Thoracic aorta (tissue), 2 donors: ENCODE results near the gene MS4A10. TPM values are rescaled to one million over a fixed set of nuclear protein-coding genes. Genes with fewer than 3 reads are reported as not detected.
"Not testable (repeated sequence)": the region's sequence is repeated elsewhere in the genome, so short reads cannot be mapped to it uniquely, and the experiment has no call there.

Source experiments
- ATAC-seq: fragments of 150-250 bp; one replicate; pipeline ENCODE4 v1.8.0; 2017; ENCODE audit warnings: low read depth; ENCODE audit not compliant: insufficient number of reproducible peaks, low FRiP score
- DNase-seq: peaks from one replicate; pipeline ENCODE4 v3.0.0-alpha.2; 2020; ENCODE audit warnings: low spot score
- H3K27ac ChIP-seq, 2 donors: fragments of 200-600 bp; sonication (generic); 1 replicate in 1 of 2; 2 replicates in 1 of 2; pipeline ENCODE4 v1.5.1; 2016; ENCODE audit warnings: mild to moderate bottlenecking in 2 of 2, moderate library complexity in 2 of 2
- H3K27me3 ChIP-seq: fragments of 200-600 bp; sonication (generic); replicated peaks from 2 replicates; pipeline ENCODE4 v1.6.0; 2016; ENCODE audit warnings: mild to moderate bottlenecking; ENCODE audit not compliant: insufficient read depth
- H3K36me3 ChIP-seq: fragments of 200-600 bp; sonication (generic); one replicate; pipeline ENCODE4 v1.5.1; 2016
- H3K4me1 ChIP-seq, 2 donors: fragments of 200-600 bp; sonication (generic); 1 replicate in 1 of 2; 2 replicates in 1 of 2; pipeline versions ENCODE4 v1.5.1 to v1.6.0; 2016; ENCODE audit warnings: low read depth in 2 of 2, mild to moderate bottlenecking in 1 of 2; ENCODE audit not compliant: control insufficient read depth in 1 of 2
- H3K4me3 ChIP-seq: fragments of 200-600 bp; sonication (generic); 2 replicates; pipeline ENCODE4 v1.5.1; 2016; ENCODE audit warnings: mild to moderate bottlenecking
- H3K9me3 ChIP-seq: fragments of 200-600 bp; sonication (generic); 2 replicates; pipeline ENCODE4 v1.5.1; 2016
- CTCF ChIP-seq: fragments of 200-600 bp; sonication (generic); IDR thresholded peaks from one replicate; pipeline ENCODE4 v1.5.1; 2019; ENCODE audit warnings: antibody characterized with exemption
- total RNA-seq, 2 donors: library from RNA; depleted of rRNA; stranded (reverse); fragments of >200 nt; gene quantifications; one replicate each; pipeline versions ENCODE4 v1.1.0 to v1.2.3, GENCODE V29; 2016

Gene MS4A10
- total RNA-seq, 2 donors from 2014 or later, result not detected

GRCh38 chr11:60753309-60753708 lies 31.8 kb upstream of the MS4A10 start:
- H3K4me3 ChIP-seq, result no peak overlapping the region
- H3K9me3 ChIP-seq, result no peaks in the 10 kb centered on the region
- TF ChIP-seq CTCF, result no peak
- ATAC-seq (no peak), DNase-seq (no peak)
- H3K36me3 ChIP-seq, result no peaks in the 10 kb centered on the region
- H3K27me3 ChIP-seq, result no peaks in the 10 kb centered on the region
- H3K4me1 ChIP-seq, result no peaks in the 10 kb centered on the region
- no peak overlapping the region for H3K27ac ChIP-seq

DNA sequence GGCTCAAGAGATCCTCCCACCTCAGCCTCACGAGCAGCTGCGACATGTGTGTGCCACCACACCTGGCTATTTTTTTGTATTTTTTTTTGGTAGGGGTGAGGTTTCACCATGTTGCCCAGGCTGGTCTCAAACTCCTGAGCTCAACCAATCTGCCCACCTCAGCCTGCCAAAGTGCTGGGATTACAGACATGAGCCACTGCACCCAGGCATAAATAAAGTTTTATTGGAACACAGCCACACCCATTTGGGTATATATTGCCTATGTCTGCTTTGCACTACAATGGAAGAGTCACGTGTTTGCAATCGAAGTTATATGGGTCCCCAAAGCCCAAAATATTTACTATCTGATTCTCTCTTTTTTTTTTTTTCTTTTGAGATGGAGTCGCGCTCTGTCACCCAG lies 30.2 kb upstream of the MS4A10 start:
- no peaks in the 10 kb centered on the region for H3K27me3 ChIP-seq
- no peak overlapping the region for H3K27ac ChIP-seq
- ATAC-seq, result no peak
- H3K4me3 ChIP-seq, result no peak overlapping the region
- H3K9me3 ChIP-seq, result no peaks in the 10 kb centered on the region
- no peak for DNase-seq
- no peak for TF ChIP-seq CTCF
- no peaks in the 10 kb centered on the region for H3K4me1 ChIP-seq
- H3K36me3 ChIP-seq, result no peaks in the 10 kb centered on the region

DNA sequence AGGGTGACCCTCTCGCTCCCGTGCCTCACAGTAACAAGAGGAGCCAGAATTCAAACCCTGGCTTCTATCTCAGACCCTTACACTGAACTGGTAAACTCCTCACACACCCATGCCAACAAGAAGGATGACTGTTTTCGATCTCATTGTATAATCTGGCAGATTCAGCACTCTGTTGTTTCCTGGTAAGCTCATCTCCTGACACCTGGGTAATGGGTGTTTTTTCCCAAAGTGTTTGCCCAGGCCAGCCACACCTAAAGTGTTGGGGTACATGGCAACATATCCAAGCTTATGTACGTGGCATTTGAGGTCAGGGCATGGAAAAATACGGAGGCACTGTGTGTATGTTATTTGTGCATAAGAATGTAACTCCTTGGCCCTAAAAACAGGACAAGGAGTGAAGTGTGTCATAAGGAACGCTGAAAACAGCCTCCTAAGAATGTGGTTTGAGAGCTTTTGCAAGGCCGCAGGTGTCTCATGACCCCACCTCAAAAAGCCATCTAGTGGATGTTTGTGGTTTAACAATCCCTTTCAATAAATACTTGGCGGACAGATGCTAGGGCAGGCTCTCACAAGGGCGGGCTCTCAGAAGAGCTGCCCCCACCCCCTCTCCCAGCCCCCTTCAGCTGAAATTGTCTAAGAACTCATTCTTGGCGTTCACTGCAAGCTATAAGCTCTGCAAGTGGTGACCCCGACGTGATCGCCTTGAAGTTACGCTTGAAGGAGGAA lies 28.7 kb upstream of the MS4A10 start, which contains the start of gene MS4A15:
MS4A15 (plus strand) TSS at position 561 of the 726 bp plus-strand sequence. CDS start 6,867 bp downstream, outside the sequence.
- Histone ChIP-seq H3K4me3 (no peak within 1 kb of the TSS), H3K4me1 (no peaks in the 10 kb centered on the region), H3K36me3 (no peaks in the 10 kb centered on the region), H3K9me3 (no peaks in the 10 kb centered on the region), H3K27ac (no peak within 1 kb of the TSS), H3K27me3 (no peaks in the 10 kb centered on the region)
- DNase-seq (no peak), ATAC-seq (no peak)
- no peak for TF ChIP-seq CTCF

DNA sequence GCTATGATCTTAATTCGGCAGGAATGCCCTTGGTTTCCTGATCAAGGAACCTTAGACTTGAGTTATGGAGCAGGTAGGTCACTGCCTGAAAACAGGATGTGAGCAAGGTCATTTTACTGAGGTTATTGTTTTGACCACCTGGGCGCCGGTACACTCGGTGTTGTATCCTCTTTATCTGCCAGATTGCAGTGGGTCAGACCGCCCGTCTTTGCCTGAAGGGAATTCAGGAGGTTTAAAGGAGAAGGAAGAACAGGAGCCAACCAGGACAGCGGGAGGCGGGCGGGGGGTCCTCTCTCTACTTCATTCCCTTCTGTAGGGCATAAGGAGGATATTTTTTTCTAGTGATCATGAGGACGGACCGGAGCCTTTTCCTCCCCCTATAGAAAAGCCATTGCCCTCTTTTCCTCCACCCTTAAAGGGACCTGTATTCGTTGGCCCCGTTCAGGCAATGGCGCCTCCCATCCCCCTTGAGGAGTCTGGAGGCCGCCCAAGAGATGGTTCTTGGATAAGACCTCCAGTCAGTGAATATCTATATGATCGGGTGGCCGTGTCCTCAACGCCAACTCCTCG lies 27.8 kb upstream of the MS4A10 start:
- Histone ChIP-seq H3K36me3 (no peaks in the 10 kb centered on the region), H3K27ac (no peak overlapping the region), H3K4me3 (no peak overlapping the region), H3K4me1 (no peaks in the 10 kb centered on the region), H3K27me3 (no peaks in the 10 kb centered on the region), H3K9me3 (no peaks in the 10 kb centered on the region)
- DNase-seq (no peak), ATAC-seq (no peak)
- TF ChIP-seq CTCF, result no peak

GRCh38 chr11:60758671-60759070 lies 26.5 kb upstream of the MS4A10 start:
- not testable (repeated sequence) for H3K27me3 ChIP-seq, H3K4me3 ChIP-seq, ATAC-seq, H3K4me1 ChIP-seq, H3K9me3 ChIP-seq, H3K27ac ChIP-seq, H3K36me3 ChIP-seq, DNase-seq

DNA sequence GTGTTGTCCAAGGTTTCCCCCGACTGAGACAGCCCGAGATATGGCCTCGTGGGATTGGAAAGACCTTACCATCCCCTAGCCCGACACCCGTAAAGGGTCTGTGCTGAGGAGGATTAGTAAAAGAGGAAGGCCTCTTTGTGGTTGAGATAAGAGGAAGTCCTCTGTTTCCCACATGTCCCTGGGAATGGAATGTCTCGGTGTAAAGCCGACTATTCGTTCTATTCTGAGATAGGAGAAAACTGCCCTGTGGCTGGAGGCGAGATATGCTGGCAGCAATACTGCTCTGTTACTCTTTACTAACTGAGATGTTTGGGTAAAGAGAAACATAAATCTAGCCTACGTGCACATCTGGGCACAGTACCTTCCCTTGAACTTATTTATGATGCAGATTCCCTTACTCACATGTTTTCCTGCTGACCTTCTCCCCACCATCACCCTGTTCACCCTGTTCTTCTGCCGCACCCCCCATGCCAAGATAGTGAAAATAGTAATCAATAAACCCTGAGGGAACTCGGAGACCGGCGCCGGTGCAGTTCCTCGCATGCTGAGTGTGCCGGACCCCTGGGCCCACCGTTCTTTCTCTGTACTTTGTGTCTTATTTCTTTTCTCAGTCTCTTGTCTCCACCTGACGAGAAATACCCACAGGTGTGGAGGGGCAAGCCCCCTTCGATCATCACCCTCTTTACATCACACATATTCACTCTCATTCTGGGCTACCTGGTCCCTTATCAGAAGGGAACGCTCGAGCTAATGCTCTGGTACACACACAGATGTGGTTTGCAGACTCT lies 25.5 kb upstream of the MS4A10 start:
- not testable (repeated sequence) for ATAC-seq, H3K36me3 ChIP-seq, H3K27ac ChIP-seq, H3K4me3 ChIP-seq, H3K9me3 ChIP-seq, H3K4me1 ChIP-seq, DNase-seq, H3K27me3 ChIP-seq
